ENCODE results near the gene CPSF4L. TPM values are rescaled to one million over a fixed set of nuclear protein-coding genes. Genes with fewer than 3 reads are reported as not detected.

The CPSF4L gene
- polyA plus RNA-seq, 3 donors = not detected

DNA sequence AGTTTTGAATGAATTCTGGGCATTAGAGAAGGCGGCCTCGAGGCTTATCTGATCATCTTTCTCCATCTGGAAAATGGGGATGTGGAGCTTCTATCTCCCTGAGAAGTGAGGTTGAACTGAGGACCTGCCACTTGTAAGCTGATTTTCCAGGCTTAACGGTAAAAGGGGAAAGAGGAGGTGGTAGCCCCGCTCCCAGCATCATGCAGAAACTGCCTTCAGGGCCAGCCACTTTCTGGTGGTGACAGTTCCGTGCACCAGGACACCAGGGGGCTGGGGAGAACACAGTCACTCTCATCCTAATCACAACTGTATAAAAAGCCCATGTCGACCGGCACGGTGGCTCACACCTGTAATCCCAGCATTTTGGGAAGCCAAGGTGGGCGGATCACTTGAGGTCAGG is 20.9 kb upstream of the CPSF4L start:
- Mint-ChIP-seq H3K4me1 (peaks cover 4% of the 10 kb centered on the region), H3K27me3 (ENCODE audit: low read depth in 3 of 3) (peaks cover 0 to 3% (median 2%) of the 10 kb centered on the region in 3 donors), H3K4me3 (no peak overlapping the region), H3K36me3 (peaks cover 15 to 38% of the 10 kb centered on the region in 2 donors), H3K27ac (no peak overlapping the region), H3K9me3 (no peaks in the 10 kb centered on the region)
- intact Hi-C loops (cut with micrococcal nuclease) = no loop called here
- no peak for DNase-seq
- H3K36me3 ChIP-seq (replicated peaks in 1 of 2; ENCODE audit: control insufficient read depth in 1 of 2, insufficient read depth in 2 of 2, low read length in 2 of 2) = peaks cover 10 to 23% of the 10 kb centered on the region in 2 donors
- H3K9ac ChIP-seq (ENCODE audit: insufficient read depth, low read length, poor library complexity, severe bottlenecking) = no peak overlapping the region
- TF ChIP-seq, protein P1, sequence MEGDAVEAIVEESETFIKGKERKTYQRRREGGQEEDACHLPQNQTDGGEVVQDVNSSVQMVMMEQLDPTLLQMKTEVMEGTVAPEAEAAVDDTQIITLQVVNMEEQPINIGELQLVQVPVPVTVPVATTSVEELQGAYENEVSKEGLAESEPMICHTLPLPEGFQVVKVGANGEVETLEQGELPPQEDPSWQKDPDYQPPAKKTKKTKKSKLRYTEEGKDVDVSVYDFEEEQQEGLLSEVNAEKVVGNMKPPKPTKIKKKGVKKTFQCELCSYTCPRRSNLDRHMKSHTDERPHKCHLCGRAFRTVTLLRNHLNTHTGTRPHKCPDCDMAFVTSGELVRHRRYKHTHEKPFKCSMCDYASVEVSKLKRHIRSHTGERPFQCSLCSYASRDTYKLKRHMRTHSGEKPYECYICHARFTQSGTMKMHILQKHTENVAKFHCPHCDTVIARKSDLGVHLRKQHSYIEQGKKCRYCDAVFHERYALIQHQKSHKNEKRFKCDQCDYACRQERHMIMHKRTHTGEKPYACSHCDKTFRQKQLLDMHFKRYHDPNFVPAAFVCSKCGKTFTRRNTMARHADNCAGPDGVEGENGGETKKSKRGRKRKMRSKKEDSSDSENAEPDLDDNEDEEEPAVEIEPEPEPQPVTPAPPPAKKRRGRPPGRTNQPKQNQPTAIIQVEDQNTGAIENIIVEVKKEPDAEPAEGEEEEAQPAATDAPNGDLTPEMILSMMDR (IDR thresholded peaks at IDR 0.05) = no peak
- H4K20me1 ChIP-seq (ENCODE audit: insufficient read depth, low read length) = peaks cover 11% of the 10 kb centered on the region
- no peaks in the 10 kb centered on the region for H3K79me2 ChIP-seq (ENCODE audit: insufficient read depth, low read length)
- no peaks in the 10 kb centered on the region for H3K27me3 ChIP-seq (ENCODE audit: control insufficient read depth in 2 of 2, insufficient read depth in 2 of 2, low read length in 2 of 2)
- no peaks in the 10 kb centered on the region for H3K4me1 ChIP-seq (ENCODE audit: control insufficient read depth in 1 of 2, insufficient read depth in 2 of 2, low read length in 2 of 2)
- WGBS (ENCODE audit: insufficient coverage) = 100% methylated on average over 3 of the region's 9 CpGs
- no peak overlapping the region for H3K4me2 ChIP-seq (replicated peaks; ENCODE audit: extremely low read depth, low read length, poor library complexity, severe bottlenecking)
- no peak overlapping the region for H2AFZ ChIP-seq (ENCODE audit: insufficient read depth, low read depth, low read length, poor library complexity, severe bottlenecking)
- H3K9me3 ChIP-seq (replicated peaks in 1 of 2; ENCODE audit: control insufficient read depth in 1 of 2, insufficient read depth in 1 of 2, low read length in 2 of 2) = no peaks in the 10 kb centered on the region
- no peak overlapping the region for H3K4me3 ChIP-seq (replicated peaks in 1 of 3; ENCODE audit: low read depth in 2 of 3, low read length in 3 of 3)
- H3K27ac ChIP-seq (ENCODE audit: low read depth in 1 of 2, low read length in 2 of 2) = no peak overlapping the region

DNA sequence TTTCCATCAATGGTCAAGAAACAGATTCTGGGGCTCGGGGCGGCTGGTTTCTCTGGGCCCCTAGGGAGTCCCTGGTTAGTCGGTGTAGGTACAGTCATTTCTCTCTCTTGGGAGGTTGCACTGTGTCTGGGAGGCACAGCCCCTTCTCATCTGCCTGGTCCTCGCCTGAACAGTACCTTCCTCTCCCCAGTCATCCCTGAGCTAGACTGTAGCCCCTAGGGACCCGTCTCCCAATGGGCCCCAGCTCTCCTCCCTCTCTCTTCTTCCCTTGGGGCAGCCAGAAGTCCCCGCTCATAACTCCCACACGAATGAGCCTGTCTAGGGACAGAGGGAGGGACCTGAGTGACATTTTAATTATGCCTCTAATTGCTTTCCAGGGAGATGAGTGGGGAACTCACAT is 20.2 kb upstream of the CPSF4L start:
- peak overlapping the region in 1 of 7 donors; percentile 24 for H3K27ac Mint-ChIP-seq
- H3K27ac ChIP-seq (ENCODE audit: low read depth in 1 of 2, low read length in 2 of 2) = no peak overlapping the region

More for the DNA sequence above, 20.2 kb upstream of the CPSF4L start:
- Histone ChIP-seq H3K4me1 (ENCODE audit: control insufficient read depth in 1 of 2, insufficient read depth in 2 of 2, low read length in 2 of 2) (no peaks in the 10 kb centered on the region), H2AFZ (ENCODE audit: insufficient read depth, low read depth, low read length, poor library complexity, severe bottlenecking) (no peak overlapping the region), H3K4me3 (replicated peaks in 1 of 3; ENCODE audit: low read depth in 2 of 3, low read length in 3 of 3) (no peak overlapping the region), H3K27me3 (ENCODE audit: control insufficient read depth in 2 of 2, insufficient read depth in 2 of 2, low read length in 2 of 2) (no peaks in the 10 kb centered on the region), H3K4me2 (replicated peaks; ENCODE audit: extremely low read depth, low read length, poor library complexity, severe bottlenecking) (no peak overlapping the region), H4K20me1 (ENCODE audit: insufficient read depth, low read length) (peaks cover 9% of the 10 kb centered on the region), H3K36me3 (replicated peaks in 1 of 2; ENCODE audit: control insufficient read depth in 1 of 2, insufficient read depth in 2 of 2, low read length in 2 of 2) (peaks cover 10 to 23% of the 10 kb centered on the region in 2 donors), H3K9ac (ENCODE audit: insufficient read depth, low read length, poor library complexity, severe bottlenecking) (no peak overlapping the region), H3K79me2 (ENCODE audit: insufficient read depth, low read length) (no peaks in the 10 kb centered on the region), H3K9me3 (replicated peaks in 1 of 2; ENCODE audit: control insufficient read depth in 1 of 2, insufficient read depth in 1 of 2, low read length in 2 of 2) (no peaks in the 10 kb centered on the region)
- no peak for DNase-seq
- Mint-ChIP-seq H3K4me3 (no peak overlapping the region), H3K27me3 (ENCODE audit: low read depth in 3 of 3) (peaks cover 0 to 5% (median 0%) of the 10 kb centered on the region in 3 donors), H3K36me3 (peaks cover 14 to 36% of the 10 kb centered on the region in 2 donors), H3K9me3 (no peaks in the 10 kb centered on the region), H3K4me1 (no peaks in the 10 kb centered on the region)
- intact Hi-C loops (cut with micrococcal nuclease) = no loop called here
- TF ChIP-seq, protein P1 (IDR thresholded peaks at IDR 0.05) = no peak
- WGBS (ENCODE audit: insufficient coverage) = 100% methylated on average over 3 of the region's 7 CpGs

Data from CD14-positive monocyte (primary cell).